Calu3 (cell line): ENCODE results near the gene CPM. TPM values are rescaled to one million over a fixed set of nuclear protein-coding genes. Genes with fewer than 3 reads are reported as not detected.

Experiments used
- BruUV-seq: library from RNA; stranded (reverse); fragments of 400-500 nt; replicated peaks from 2 replicates; lab custom pipeline; 2021; lab: Mats Ljungman, UMichigan
- CTCF ChIA-PET: fragments of 300-600 bp; sonication (Branson Sonifier 250); formaldehyde crosslinking; loops from one replicate; lab custom pipeline; 2022; ENCODE audit warnings: antibody characterized with exemption; lab: Charles Lee
- DNase-seq: peaks from one replicate; pipeline ENCODE4 v3.0.0; 2022
- H3K27ac Mint-ChIP-seq: one replicate; pipeline ENCODE4 v1.8.0; 2022; ENCODE audit warnings: mixed read lengths; ENCODE audit not compliant: unreplicated experiment
- H3K27me3 Mint-ChIP-seq: one replicate; pipeline ENCODE4 v1.8.0; 2022; ENCODE audit warnings: mixed read lengths; ENCODE audit not compliant: unreplicated experiment
- H3K36me3 Mint-ChIP-seq: one replicate; pipeline ENCODE4 v1.8.0; 2022; ENCODE audit warnings: mild to moderate bottlenecking, moderate library complexity, mixed read lengths; ENCODE audit not compliant: insufficient read depth, unreplicated experiment
- H3K4me1 Mint-ChIP-seq: one replicate; pipeline ENCODE4 v1.8.0; 2022; ENCODE audit warnings: mild to moderate bottlenecking, low read depth, mixed read lengths; ENCODE audit not compliant: unreplicated experiment
- H3K4me3 Mint-ChIP-seq: one replicate; pipeline ENCODE4 v1.8.0; 2022; ENCODE audit warnings: mild to moderate bottlenecking, low read depth, moderate library complexity, mixed read lengths; ENCODE audit not compliant: unreplicated experiment
- H3K9me3 Mint-ChIP-seq: one replicate; pipeline ENCODE4 v1.8.0; 2022; ENCODE audit warnings: low read depth, mixed read lengths; ENCODE audit not compliant: unreplicated experiment
- CTCF ChIP-seq: fragments of 200-600 bp; IDR thresholded peaks from one replicate; pipeline ENCODE4 v1.8.0; 2022; ENCODE audit warnings: antibody characterized with exemption; ENCODE audit not compliant: unreplicated experiment
- intact Hi-C: fragments of 100-400 bp; cut with micrococcal nuclease; formaldehyde crosslinking; loops from one replicate; pipeline ENCODE4 v1.10.0; 2022; ENCODE audit not compliant: unreplicated experiment
- total RNA-seq: library from RNA; stranded (reverse); gene quantifications from 2 replicates; pipeline ENCODE4 v1.2.3, GENCODE V29; 2022

The CPM gene
- total RNA-seq, 1 experiment from 2014 or later: 11.9 TPM

DNA sequence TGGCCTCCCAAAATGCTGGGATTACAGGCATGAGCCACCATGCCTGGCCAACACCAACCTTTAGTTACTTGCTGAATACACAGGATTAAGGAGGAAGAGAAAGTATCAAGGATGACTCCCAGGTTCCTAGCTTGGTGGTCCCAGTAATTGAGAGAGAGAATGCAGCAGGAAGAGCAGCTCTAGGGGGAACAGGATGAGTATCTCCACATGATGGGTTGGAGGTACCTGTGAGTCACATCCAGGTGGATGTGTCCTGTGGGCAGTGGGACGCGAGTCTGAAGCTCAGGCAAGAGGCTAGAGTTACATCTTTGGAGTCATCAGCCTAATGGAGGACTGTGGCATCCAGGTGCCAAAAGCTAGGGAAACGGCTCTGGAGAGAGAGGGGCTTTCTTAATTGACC lies 77.9 kb downstream of the CPM start:
- intact Hi-C loops: no loop called here
- H3K27ac Mint-ChIP-seq: no peak overlapping the region
- no peaks in the 10 kb centered on the region for H3K4me1 Mint-ChIP-seq
- H3K27me3 Mint-ChIP-seq: no peaks in the 10 kb centered on the region
- no TSS peak for BruUV-seq
- no peaks in the 10 kb centered on the region for H3K9me3 Mint-ChIP-seq
- TF ChIP-seq CTCF: no peak
- no peak overlapping the region for H3K4me3 Mint-ChIP-seq
- no peaks in the 10 kb centered on the region for H3K36me3 Mint-ChIP-seq
- DNase-seq: no peak
- CTCF ChIA-PET: no interaction called here

- CTCF ChIA-PET: no interaction called here
- Mint-ChIP-seq H3K36me3 (no peaks in the 10 kb centered on the region), H3K4me1 (no peaks in the 10 kb centered on the region), H3K4me3 (no peak overlapping the region), H3K9me3 (no peaks in the 10 kb centered on the region), H3K27me3 (no peaks in the 10 kb centered on the region), H3K27ac (no peak overlapping the region)
- TF ChIP-seq CTCF: no peak
- no peak for DNase-seq
- no TSS peak for BruUV-seq
- intact Hi-C loops: no loop called here
Measured at GRCh38 chr12:68854554-68854953, 78.4 kb downstream of the CPM start.

GRCh38 chr12:68854078-68854468 lies 78.9 kb downstream of the CPM start:
- H3K4me1 Mint-ChIP-seq: no peaks in the 10 kb centered on the region
- BruUV-seq: no TSS peak
- no peaks in the 10 kb centered on the region for H3K27me3 Mint-ChIP-seq
- no peak overlapping the region for H3K4me3 Mint-ChIP-seq
- no peaks in the 10 kb centered on the region for H3K9me3 Mint-ChIP-seq
- no peak for TF ChIP-seq CTCF
- H3K27ac Mint-ChIP-seq: no peak overlapping the region
- CTCF ChIA-PET: no interaction called here
- H3K36me3 Mint-ChIP-seq: no peaks in the 10 kb centered on the region
- DNase-seq: no peak
- intact Hi-C loops: no loop called here

- no peaks in the 10 kb centered on the region for H3K9me3 Mint-ChIP-seq
- no peak for TF ChIP-seq CTCF
- H3K27ac Mint-ChIP-seq: no peak overlapping the region
- H3K4me3 Mint-ChIP-seq: no peak overlapping the region
- BruUV-seq: no TSS peak
- intact Hi-C loops: no loop called here
- H3K27me3 Mint-ChIP-seq: no peaks in the 10 kb centered on the region
- no peak for DNase-seq
- CTCF ChIA-PET: interaction anchor here (0.7 kb wide), 1 partner anchor 16 kb away, joined by 5 read pairs; no protein-coding TSS in a partner anchor
- H3K36me3 Mint-ChIP-seq: no peaks in the 10 kb centered on the region
- H3K4me1 Mint-ChIP-seq: no peaks in the 10 kb centered on the region
Measured at GRCh38 chr12:68853396-68854077, 79.4 kb downstream of the CPM start.
